ENCODE data around the gene YY1. TPM values are rescaled to one million over a fixed set of nuclear protein-coding genes. Genes with fewer than 3 reads are reported as not detected.

Gene YY1
- total RNA-seq, 1 experiment from 2014 or later = 83.1 TPM

GRCh38 chr14:100323942-100324307 lies 85.0 kb downstream of the YY1 start:
- ATAC-seq (no peak), DNase-seq (ENCODE audit: low spot score) (no peak)
- Mint-ChIP-seq H3K27me3 (ENCODE audit: low read depth) (no peaks in the 10 kb centered on the region), H3K36me3 (no peaks in the 10 kb centered on the region), H3K9me3 (no peaks in the 10 kb centered on the region), H3K4me3 (no peak overlapping the region), H3K27ac (no peak overlapping the region), H3K4me1 (peaks cover 3% of the 10 kb centered on the region; the same call in 1 of the 2 replicates)
- ChIA-PET POLR2A (no interaction called here), CTCF (no interaction called here)
- no peak for TF ChIP-seq KAT7 (CRISPR knock-in tag; IDR thresholded peaks at IDR 0.05; ENCODE audit: borderline replicate concordance)
- no peak for TF ChIP-seq GRHL2 (CRISPR knock-in tag; IDR thresholded peaks at IDR 0.05; ENCODE audit: insufficient replicate concordance, severe bottlenecking)
- TF ChIP-seq IRF2 (CRISPR knock-in tag; IDR thresholded peaks at IDR 0.05; ENCODE audit: borderline replicate concordance, low read depth) = no peak
- TF ChIP-seq STAT6 (CRISPR knock-in tag; conservative IDR thresholded peaks at IDR 0.05; ENCODE audit: low read depth) = no peak
- TF ChIP-seq ESRRA (CRISPR knock-in tag; IDR thresholded peaks at IDR 0.05; ENCODE audit: borderline replicate concordance) = no peak
- TF ChIP-seq RELA (CRISPR knock-in tag; IDR thresholded peaks at IDR 0.05; ENCODE audit: borderline replicate concordance) = no peak
- no peak for TF ChIP-seq HMGA2 (CRISPR knock-in tag; IDR thresholded peaks at IDR 0.05)
- TF ChIP-seq FOXK1 (CRISPR knock-in tag; IDR thresholded peaks at IDR 0.05) = no peak
- TF ChIP-seq ATF1 (CRISPR knock-in tag; IDR thresholded peaks at IDR 0.05) = no peak
- no peak for TF ChIP-seq CREM (CRISPR knock-in tag; IDR thresholded peaks at IDR 0.05)
- TF ChIP-seq IRF1 (CRISPR knock-in tag; IDR thresholded peaks at IDR 0.05) = no peak
- TF ChIP-seq HMGXB4 (CRISPR knock-in tag; IDR thresholded peaks at IDR 0.05) = no peak

- ChIA-PET POLR2A (no interaction called here), CTCF (no interaction called here)
- Mint-ChIP-seq H3K4me1 (peaks cover 3% of the 10 kb centered on the region; the same call in 1 of the 2 replicates), H3K36me3 (no peaks in the 10 kb centered on the region), H3K27ac (no peak overlapping the region), H3K27me3 (ENCODE audit: low read depth) (no peaks in the 10 kb centered on the region), H3K4me3 (no peak overlapping the region), H3K9me3 (no peaks in the 10 kb centered on the region)
- ATAC-seq = no peak
- DNase-seq (ENCODE audit: low spot score) = no peak
- no peak for TF ChIP-seq SMAD4 (CRISPR knock-in tag; IDR thresholded peaks at IDR 0.05)
- TF ChIP-seq ZSCAN18 (CRISPR knock-in tag; IDR thresholded peaks at IDR 0.05) = no peak
- no peak for TF ChIP-seq ZNF121 (CRISPR knock-in tag; IDR thresholded peaks at IDR 0.05)
- TF ChIP-seq CREB1 (CRISPR knock-in tag; IDR thresholded peaks at IDR 0.05) = no peak
Measured at GRCh38 chr14:100325231-100325632, 86.3 kb downstream of the YY1 start.

GRCh38 chr14:100325958-100326357 lies 87.0 kb downstream of the YY1 start:
- TF ChIP-seq GTF2I (CRISPR knock-in tag; conservative IDR thresholded peaks at IDR 0.05) = no peak
- Mint-ChIP-seq H3K9me3 (no peaks in the 10 kb centered on the region), H3K4me3 (no peak overlapping the region), H3K27me3 (ENCODE audit: low read depth) (no peaks in the 10 kb centered on the region), H3K4me1 (peaks cover 3% of the 10 kb centered on the region; the same call in 1 of the 2 replicates), H3K27ac (no peak overlapping the region), H3K36me3 (no peaks in the 10 kb centered on the region)
- DNase-seq (ENCODE audit: low spot score) (no peak), ATAC-seq (no peak)
- CTCF ChIA-PET = no interaction called here
- POLR2A ChIA-PET = no interaction called here
